ENCODE measurements around the gene SNRNP27. TPM values are rescaled to one million over a fixed set of nuclear protein-coding genes. Genes with fewer than 3 reads are reported as not detected.

The SNRNP27 gene
- 10 to 100 TPM; 31.6 to 69.0 (median 37.0) TPM for total RNA-seq
- 10 to 100 TPM; 40.7 to 44.2 TPM for polyA plus RNA-seq
- long read RNA-seq, donor 1, transcript SNRNP27-201 (6 exons, 1,802 nt) = major isoform, 77 of 86 reads
- long read RNA-seq, donor 1, partial matches to known transcripts = 8 of 86 reads
- long read RNA-seq, donor 1, other reads (novel, unspliced or antisense) = 1 of 86 reads
- long read RNA-seq, donor 2, transcript SNRNP27-201 (6 exons, 1,802 nt) = major isoform, 38 of 42 reads
- long read RNA-seq, donor 2, partial matches to known transcripts = 0 of 42 reads
- long read RNA-seq, donor 2, other reads (novel, unspliced or antisense) = 0 of 42 reads
- long read RNA-seq, donor 3, transcript SNRNP27-201 (6 exons, 1,802 nt) = major isoform, 24 of 26 reads
- long read RNA-seq, donor 3, partial matches to known transcripts = 2 of 26 reads
- long read RNA-seq, donor 3, other reads (novel, unspliced or antisense) = 0 of 26 reads

- Histone ChIP-seq H3K27me3 (no peaks in the 10 kb centered on the region), H3K27ac (peak within 1 kb of the TSS; percentile 63 to 89), H3K36me3 (no peaks in the 10 kb centered on the region), H3K4me3 (peak within 1 kb of the TSS; percentile 71), H3K9me3 (no peaks in the 10 kb centered on the region), H3K4me1 (ENCODE audit: insufficient read depth) (no peaks in the 10 kb centered on the region)
- no peak for TF ChIP-seq CTCF (IDR thresholded peaks at IDR 0.05)
- no peak for TF ChIP-seq EP300 (IDR thresholded peaks at IDR 0.05)
- TF ChIP-seq POLR2A (IDR thresholded peaks at IDR 0.05) = no peak
- DNase-seq = peak; percentile 75 to 86 (median 82)
- intact Hi-C loops (cut with DNase I) = no loop called here
- WGBS, 3 donors = 0 to 1% (median 0%) methylated on average over 32 of the region's 32 CpGs
These were observed at the start of gene SNRNP27 for GRCh38 chr2:69893684-69894551. Gene SNRNP27 (plus strand): TSS chr2:69893956. CDS start chr2:69893985, 29 bp downstream.

DNA sequence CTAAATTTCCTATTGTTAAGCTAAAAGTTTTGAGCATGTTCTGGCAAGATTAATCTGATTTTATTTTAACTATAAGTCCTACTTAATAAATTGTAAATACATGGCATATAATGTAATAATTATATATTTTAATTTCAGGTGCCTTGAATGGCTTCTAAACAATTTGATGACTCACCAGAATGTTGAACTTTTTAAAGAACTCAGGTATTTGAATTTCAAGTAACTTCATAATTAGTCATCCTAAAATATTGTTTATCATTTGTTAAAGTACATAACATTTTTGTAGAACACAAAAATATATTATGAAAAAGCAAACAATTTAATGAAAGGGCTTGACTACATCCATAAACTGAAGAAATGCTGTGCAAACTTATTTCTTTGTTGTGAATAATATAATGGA is 49.8 kb upstream of the SNRNP27 start:
- no peak for TF ChIP-seq POLR2A (IDR thresholded peaks at IDR 0.05)
- TF ChIP-seq EP300 (IDR thresholded peaks at IDR 0.05) = no peak
- no peak for TF ChIP-seq CTCF (IDR thresholded peaks at IDR 0.05)
- intact Hi-C loops (cut with DNase I) = no loop called here
- Histone ChIP-seq H3K9me3 (no peaks in the 10 kb centered on the region), H3K27me3 (no peaks in the 10 kb centered on the region), H3K4me1 (ENCODE audit: insufficient read depth) (no peaks in the 10 kb centered on the region), H3K27ac (no peak overlapping the region), H3K36me3 (no peaks in the 10 kb centered on the region), H3K4me3 (no peak overlapping the region)
- DNase-seq = no peak

GRCh38 chr2:69844560-69844959 is 49.2 kb upstream of the SNRNP27 start:
- no peak overlapping the region for H3K4me3 ChIP-seq
- intact Hi-C loops (cut with DNase I) = no loop called here
- no peak overlapping the region for H3K27ac ChIP-seq
- H3K27me3 ChIP-seq = no peaks in the 10 kb centered on the region
- no peak for TF ChIP-seq POLR2A (IDR thresholded peaks at IDR 0.05)
- TF ChIP-seq EP300 (IDR thresholded peaks at IDR 0.05) = no peak
- no peak for DNase-seq
- H3K36me3 ChIP-seq = no peaks in the 10 kb centered on the region
- WGBS, 3 donors = 70 to 85% (median 78%) methylated on average over 3 of the region's 3 CpGs
- H3K4me1 ChIP-seq (ENCODE audit: insufficient read depth) = no peaks in the 10 kb centered on the region
- H3K9me3 ChIP-seq = no peaks in the 10 kb centered on the region

- 88 to 89% (median 88%) methylated on average over 9 of the region's 9 CpGs for WGBS, 3 donors
- no peaks in the 10 kb centered on the region for H3K4me1 ChIP-seq (ENCODE audit: insufficient read depth)
- H3K27ac ChIP-seq = no peak overlapping the region
- H3K27me3 ChIP-seq = no peaks in the 10 kb centered on the region
- intact Hi-C loops (cut with DNase I) = no loop called here
- H3K9me3 ChIP-seq = no peaks in the 10 kb centered on the region
- no peaks in the 10 kb centered on the region for H3K36me3 ChIP-seq
- TF ChIP-seq CTCF (IDR thresholded peaks at IDR 0.05) = no peak
- TF ChIP-seq POLR2A (IDR thresholded peaks at IDR 0.05) = no peak
- no peak for TF ChIP-seq EP300 (IDR thresholded peaks at IDR 0.05)
- DNase-seq = no peak
- no peak overlapping the region for H3K4me3 ChIP-seq
These were observed 47.3 kb upstream of the SNRNP27 start for GRCh38 chr2:69846182-69847067.

Measured in ovary (tissue), 10 donors.